ENCODE data around the gene PIMREG. TPM values are rescaled to one million over a fixed set of nuclear protein-coding genes. Genes with fewer than 3 reads are reported as not detected.

The PIMREG gene
- total and polyA plus RNA-seq, 2 experiments from 2014 or later, result 3.9 to 11.8 TPM

- Histone ChIP-seq H3K27ac (no peak overlapping the region), H3K9me3 (ENCODE audit: low read depth) (no peaks in the 10 kb centered on the region), H3K27me3 (peaks cover 7% of the 10 kb centered on the region), H3K36me3 (replicated peaks; ENCODE audit: insufficient read depth, low read depth) (no peaks in the 10 kb centered on the region), H3K4me3 (no peak overlapping the region), H4K20me1 (ENCODE audit: insufficient read depth, poor library complexity, severe bottlenecking) (no peaks in the 10 kb centered on the region), H2AFZ (no peak overlapping the region), H3K4me2 (no peak overlapping the region), H3K4me1 (ENCODE audit: insufficient read depth) (no peaks in the 10 kb centered on the region), H3K79me2 (no peaks in the 10 kb centered on the region), H3K9me2 (replicated peaks; ENCODE audit: insufficient read depth) (no peaks in the 10 kb centered on the region)
- 77% methylated on average over 15 of the region's 15 CpGs for WGBS (ENCODE audit: low lambda C conversion rate, missing lambda C conversion rate)
- no peak for DNase-seq (ENCODE audit: low spot score)
- TF ChIP-seq EZH2 (IDR thresholded peaks at IDR 0.05; ENCODE audit: borderline replicate concordance) (no peak), CTCF (IDR thresholded peaks at IDR 0.05; ENCODE audit: poor library complexity) (no peak), EZH2phosphoT487 (IDR thresholded peaks at IDR 0.05; ENCODE audit: low read depth, severe bottlenecking, unreplicated experiment) (no peak)
Observed at GRCh38 chr17:6496640-6497441, 52.6 kb downstream of the PIMREG start.

GRCh38 chr17:6497496-6498221 lies 53.4 kb downstream of the PIMREG start:
- Histone ChIP-seq H3K36me3 (replicated peaks; ENCODE audit: insufficient read depth, low read depth) (no peaks in the 10 kb centered on the region), H3K27ac (no peak overlapping the region), H3K27me3 (peaks cover 7% of the 10 kb centered on the region), H3K9me2 (replicated peaks; ENCODE audit: insufficient read depth) (no peaks in the 10 kb centered on the region), H3K79me2 (no peaks in the 10 kb centered on the region), H3K4me3 (no peak overlapping the region), H3K4me2 (no peak overlapping the region), H2AFZ (no peak overlapping the region), H4K20me1 (ENCODE audit: insufficient read depth, poor library complexity, severe bottlenecking) (no peaks in the 10 kb centered on the region), H3K4me1 (ENCODE audit: insufficient read depth) (no peaks in the 10 kb centered on the region), H3K9me3 (ENCODE audit: low read depth) (no peaks in the 10 kb centered on the region)
- TF ChIP-seq CTCF (IDR thresholded peaks at IDR 0.05; ENCODE audit: poor library complexity) (no peak), EZH2phosphoT487 (IDR thresholded peaks at IDR 0.05; ENCODE audit: low read depth, severe bottlenecking, unreplicated experiment) (no peak)
- 69% methylated on average over 17 of the region's 17 CpGs for WGBS (ENCODE audit: low lambda C conversion rate, missing lambda C conversion rate)
- no peak for DNase-seq (ENCODE audit: low spot score)

- TF ChIP-seq EZH2phosphoT487 (IDR thresholded peaks at IDR 0.05; ENCODE audit: low read depth, severe bottlenecking, unreplicated experiment) (no peak), CTCF (IDR thresholded peaks at IDR 0.05; ENCODE audit: poor library complexity) (no peak), EZH2 (IDR thresholded peaks at IDR 0.05; ENCODE audit: borderline replicate concordance) (no peak)
Observed at GRCh38 chr17:6498356-6498755, 54.1 kb downstream of the PIMREG start.

More at GRCh38 chr17:6498356-6498755, 54.1 kb downstream of the PIMREG start:
- H3K27me3 ChIP-seq, result peaks cover 7% of the 10 kb centered on the region
- no peak overlapping the region for H3K27ac ChIP-seq
- no peaks in the 10 kb centered on the region for H4K20me1 ChIP-seq (ENCODE audit: insufficient read depth, poor library complexity, severe bottlenecking)
- H3K4me1 ChIP-seq (ENCODE audit: insufficient read depth), result no peaks in the 10 kb centered on the region
- no peak overlapping the region for H2AFZ ChIP-seq
- H3K9me3 ChIP-seq (ENCODE audit: low read depth), result no peaks in the 10 kb centered on the region
- no peak for DNase-seq (ENCODE audit: low spot score)
- H3K4me3 ChIP-seq, result no peak overlapping the region
- WGBS (ENCODE audit: low lambda C conversion rate, missing lambda C conversion rate), result 74% methylated on average over 7 of the region's 7 CpGs
- H3K36me3 ChIP-seq (replicated peaks; ENCODE audit: insufficient read depth, low read depth), result no peaks in the 10 kb centered on the region
- no peaks in the 10 kb centered on the region for H3K9me2 ChIP-seq (replicated peaks; ENCODE audit: insufficient read depth)
- H3K4me2 ChIP-seq, result no peak overlapping the region
- H3K79me2 ChIP-seq, result no peaks in the 10 kb centered on the region

All from hepatocyte (in vitro differentiated cells).